ENCODE measurements around the gene NHEJ1.

DNA sequence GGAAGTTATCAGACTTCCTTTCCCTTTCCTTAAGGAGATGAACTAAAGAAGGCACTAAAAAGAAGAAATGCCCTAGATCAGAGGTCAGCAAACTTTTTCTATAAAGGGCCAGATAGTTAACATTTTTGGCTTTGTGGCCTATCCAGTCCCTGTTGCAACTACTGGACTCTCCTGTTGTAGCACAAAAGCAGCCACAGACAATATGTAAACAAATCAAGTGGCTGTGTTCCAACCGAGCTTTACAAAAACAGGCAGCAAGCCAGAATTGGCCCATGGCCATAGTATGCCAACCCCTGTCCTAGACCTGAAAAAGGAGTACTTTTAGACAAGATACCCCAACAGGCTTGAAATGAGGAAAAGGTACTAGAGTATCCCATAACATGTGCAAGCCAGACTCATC is 10.9 kb downstream of the NHEJ1 start:
- TF ChIP-seq, protein P1, sequence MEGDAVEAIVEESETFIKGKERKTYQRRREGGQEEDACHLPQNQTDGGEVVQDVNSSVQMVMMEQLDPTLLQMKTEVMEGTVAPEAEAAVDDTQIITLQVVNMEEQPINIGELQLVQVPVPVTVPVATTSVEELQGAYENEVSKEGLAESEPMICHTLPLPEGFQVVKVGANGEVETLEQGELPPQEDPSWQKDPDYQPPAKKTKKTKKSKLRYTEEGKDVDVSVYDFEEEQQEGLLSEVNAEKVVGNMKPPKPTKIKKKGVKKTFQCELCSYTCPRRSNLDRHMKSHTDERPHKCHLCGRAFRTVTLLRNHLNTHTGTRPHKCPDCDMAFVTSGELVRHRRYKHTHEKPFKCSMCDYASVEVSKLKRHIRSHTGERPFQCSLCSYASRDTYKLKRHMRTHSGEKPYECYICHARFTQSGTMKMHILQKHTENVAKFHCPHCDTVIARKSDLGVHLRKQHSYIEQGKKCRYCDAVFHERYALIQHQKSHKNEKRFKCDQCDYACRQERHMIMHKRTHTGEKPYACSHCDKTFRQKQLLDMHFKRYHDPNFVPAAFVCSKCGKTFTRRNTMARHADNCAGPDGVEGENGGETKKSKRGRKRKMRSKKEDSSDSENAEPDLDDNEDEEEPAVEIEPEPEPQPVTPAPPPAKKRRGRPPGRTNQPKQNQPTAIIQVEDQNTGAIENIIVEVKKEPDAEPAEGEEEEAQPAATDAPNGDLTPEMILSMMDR (IDR thresholded peaks at IDR 0.05) = no peak
- no peak for TF ChIP-seq POLR2A (IDR thresholded peaks at IDR 0.05)
